ENCODE data around the gene WDR64. TPM values are rescaled to one million over a fixed set of nuclear protein-coding genes. Genes with fewer than 3 reads are reported as not detected.

WDR64 gene
- total and polyA plus RNA-seq, 12 donors, result 0.11 to 0.24 (median 0.12) TPM; not detected in 8

DNA sequence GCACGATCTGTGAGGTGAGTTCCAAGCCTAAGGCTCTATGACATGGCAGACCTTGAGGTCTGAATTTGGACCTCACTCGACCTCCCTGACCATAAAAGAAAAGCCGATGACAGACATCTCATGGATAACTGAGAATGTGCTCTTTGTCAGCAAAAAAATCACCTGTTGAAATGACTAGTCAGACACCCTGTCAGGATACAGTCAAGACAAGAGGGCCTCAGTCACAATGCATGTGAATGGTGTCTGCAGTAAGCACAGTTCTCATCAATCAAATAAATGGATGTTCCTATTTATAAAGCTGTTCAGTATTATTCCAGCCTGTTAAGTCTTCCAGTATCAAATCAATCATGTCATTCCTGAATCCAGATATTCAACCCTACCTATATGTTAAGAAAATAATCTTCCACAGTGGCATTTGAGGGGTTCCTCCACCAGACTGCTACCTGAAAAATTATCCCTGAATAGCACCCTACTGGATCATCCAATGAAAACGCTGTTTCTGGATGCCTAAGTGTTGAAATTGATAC, 167.3 kb downstream of the WDR64 start:
- intact Hi-C loops (cut with DNase I), result no loop called here
- H3K36me3 ChIP-seq (replicated peaks in 1 of 2), result no peaks in the 10 kb centered on the region
- H3K9me3 ChIP-seq (replicated peaks in 1 of 3), result no peaks in the 10 kb centered on the region
- TF ChIP-seq CTCF (IDR thresholded peaks at IDR 0.05) (no peak), POLR2A (IDR thresholded peaks at IDR 0.05) (no peak)
- no peaks in the 10 kb centered on the region for H3K4me1 ChIP-seq (replicated peaks in 1 of 2)
- H3K27me3 ChIP-seq, result no peaks in the 10 kb centered on the region
- no peak overlapping the region for H3K4me3 ChIP-seq
- H3K27ac ChIP-seq, result no peak overlapping the region
- WGBS, 4 donors, result 80 to 81% (median 80%) methylated on average over 4 of the region's 4 CpGs
- no peak for DNase-seq

DNA sequence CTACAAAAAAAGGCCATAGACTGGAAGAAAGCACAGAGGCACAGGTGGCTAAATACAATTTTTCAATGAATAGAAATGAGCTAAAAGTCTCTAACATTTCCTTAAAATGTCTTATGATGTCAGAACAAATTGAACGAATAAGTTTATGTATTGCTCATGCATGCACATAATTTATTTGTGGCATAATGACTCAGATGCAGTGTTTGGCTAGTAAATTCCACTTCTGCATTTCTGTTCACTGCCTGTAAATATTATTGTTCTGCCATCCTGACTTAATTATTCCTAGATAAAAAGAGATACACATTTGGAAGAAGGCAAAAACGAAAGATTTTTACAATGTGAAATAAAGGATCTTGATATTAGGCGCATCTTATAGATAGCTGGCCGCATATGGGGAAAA, 169.3 kb downstream of the WDR64 start:
- H3K27me3 ChIP-seq, result no peaks in the 10 kb centered on the region
- 75 to 82% (median 78%) methylated on average over 4 of the region's 4 CpGs for WGBS, 4 donors
- no peaks in the 10 kb centered on the region for H3K4me1 ChIP-seq (replicated peaks in 1 of 2)
- no peaks in the 10 kb centered on the region for H3K9me3 ChIP-seq (replicated peaks in 1 of 3)
- DNase-seq, result no peak
- intact Hi-C loops (cut with DNase I), result no loop called here
- no peak overlapping the region for H3K4me3 ChIP-seq
- TF ChIP-seq CTCF (IDR thresholded peaks at IDR 0.05), result no peak
- TF ChIP-seq POLR2A (IDR thresholded peaks at IDR 0.05), result no peak
- H3K27ac ChIP-seq, result no peak overlapping the region
- no peaks in the 10 kb centered on the region for H3K36me3 ChIP-seq (replicated peaks in 1 of 2)

DNA sequence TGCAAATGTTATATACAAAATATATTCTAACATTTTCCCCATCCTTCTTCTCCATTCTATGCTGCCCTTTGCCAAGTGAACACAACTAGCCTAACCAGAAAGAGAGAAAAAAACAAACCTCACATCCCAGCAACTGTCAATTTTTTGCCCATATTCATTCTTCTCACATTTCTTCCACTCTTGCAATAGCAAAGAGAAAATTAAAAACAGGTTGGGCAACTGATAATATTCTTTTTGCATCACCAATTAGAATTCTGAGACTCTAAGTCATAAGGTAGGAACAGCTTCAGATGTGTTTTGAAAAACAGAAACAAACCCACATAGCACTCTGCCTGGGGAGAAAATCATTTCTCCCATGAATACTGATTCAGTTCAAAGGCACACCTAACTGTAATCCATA, 170.8 kb downstream of the WDR64 start:
- H3K27ac ChIP-seq, result no peak overlapping the region
- no peak overlapping the region for H3K4me3 ChIP-seq
- intact Hi-C loops (cut with DNase I), result no loop called here
- no peaks in the 10 kb centered on the region for H3K9me3 ChIP-seq (replicated peaks in 1 of 3)
- TF ChIP-seq POLR2A (IDR thresholded peaks at IDR 0.05) (no peak), CTCF (IDR thresholded peaks at IDR 0.05) (no peak)
- H3K36me3 ChIP-seq (replicated peaks in 1 of 2), result no peaks in the 10 kb centered on the region
- no peak for DNase-seq
- H3K4me1 ChIP-seq (replicated peaks in 1 of 2), result no peaks in the 10 kb centered on the region
- no peaks in the 10 kb centered on the region for H3K27me3 ChIP-seq

DNA sequence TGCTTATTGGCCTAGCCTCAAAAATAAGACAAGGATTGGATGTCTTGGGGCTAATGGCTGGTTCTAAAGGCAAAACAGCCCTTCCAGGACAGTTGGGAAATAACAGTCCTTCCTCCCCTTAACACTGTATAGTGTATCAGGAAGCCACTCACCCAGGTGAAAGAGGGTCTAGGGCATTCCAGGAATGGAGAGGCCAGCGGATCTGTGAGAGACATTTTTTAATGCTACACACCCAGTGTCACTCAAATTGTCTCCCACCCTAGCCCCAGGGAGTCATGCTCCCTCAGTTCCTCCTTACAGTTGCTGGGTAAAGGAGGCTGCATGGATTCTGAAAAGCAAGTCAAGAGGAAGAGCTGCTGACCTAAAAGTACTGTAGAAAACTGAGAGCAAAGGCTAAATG, 171.8 kb downstream of the WDR64 start:
- Histone ChIP-seq H3K4me1 (replicated peaks in 1 of 2) (no peaks in the 10 kb centered on the region), H3K27me3 (no peaks in the 10 kb centered on the region), H3K4me3 (no peak overlapping the region), H3K9me3 (replicated peaks in 1 of 3) (no peaks in the 10 kb centered on the region), H3K36me3 (replicated peaks in 1 of 2) (no peaks in the 10 kb centered on the region), H3K27ac (no peak overlapping the region)
- intact Hi-C loops (cut with DNase I), result no loop called here
- WGBS, 4 donors, result 91 to 100% (median 94%) methylated on average over 1 of the region's 1 CpG
- TF ChIP-seq CTCF (IDR thresholded peaks at IDR 0.05) (no peak), POLR2A (IDR thresholded peaks at IDR 0.05) (no peak)
- DNase-seq, result no peak
